GM19328 (cell line): ENCODE results near the gene BHLHE41.

Experiments used
- ATAC-seq: cut with Tn5 transposase; IDR thresholded peaks from one replicate; pipeline ENCODE4 v1.9.1; 2021; ENCODE audit warnings: mild to moderate bottlenecking, moderate library complexity; ENCODE audit not compliant: unreplicated experiment

Gene BHLHE41

DNA sequence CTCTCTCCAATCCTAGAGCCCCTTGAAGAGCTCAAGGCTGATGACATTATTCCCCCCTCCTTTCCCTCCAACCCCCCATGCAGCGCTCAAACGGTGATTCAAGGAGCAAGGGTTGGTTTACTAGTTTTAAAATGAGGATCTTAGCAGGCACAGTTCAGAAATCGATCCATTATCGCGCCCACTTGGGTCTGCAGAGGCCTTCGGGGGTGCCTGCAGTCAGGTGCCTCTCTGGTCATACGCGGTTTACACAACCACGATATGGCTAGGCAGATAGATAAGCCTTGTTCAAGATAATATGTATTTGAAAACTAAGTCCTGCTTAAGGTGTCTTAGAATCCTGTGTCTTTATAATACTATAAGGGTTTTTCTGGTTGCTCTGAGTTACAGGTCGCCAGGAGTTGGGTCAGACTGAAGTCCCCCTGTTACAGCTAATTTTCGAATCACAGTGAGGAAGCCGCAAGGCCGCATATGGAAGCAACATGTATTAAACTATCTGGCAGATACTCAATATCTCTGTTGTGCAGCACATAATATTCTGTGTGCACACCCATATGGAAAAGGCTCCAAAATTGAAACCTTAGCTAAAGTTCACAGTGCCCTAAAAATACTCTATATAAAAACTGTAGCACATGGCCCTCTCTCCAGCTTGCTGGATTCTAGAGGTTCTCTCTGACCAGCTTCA lies 10.0 kb downstream of the BHLHE41 start:
- no peak for ATAC-seq

GRCh38 chr12:26113853-26114719 lies 10.8 kb downstream of the BHLHE41 start:
- ATAC-seq, result peak; percentile 76

- no peak for ATAC-seq
Measured at GRCh38 chr12:26113181-26113654, 11.6 kb downstream of the BHLHE41 start.

DNA sequence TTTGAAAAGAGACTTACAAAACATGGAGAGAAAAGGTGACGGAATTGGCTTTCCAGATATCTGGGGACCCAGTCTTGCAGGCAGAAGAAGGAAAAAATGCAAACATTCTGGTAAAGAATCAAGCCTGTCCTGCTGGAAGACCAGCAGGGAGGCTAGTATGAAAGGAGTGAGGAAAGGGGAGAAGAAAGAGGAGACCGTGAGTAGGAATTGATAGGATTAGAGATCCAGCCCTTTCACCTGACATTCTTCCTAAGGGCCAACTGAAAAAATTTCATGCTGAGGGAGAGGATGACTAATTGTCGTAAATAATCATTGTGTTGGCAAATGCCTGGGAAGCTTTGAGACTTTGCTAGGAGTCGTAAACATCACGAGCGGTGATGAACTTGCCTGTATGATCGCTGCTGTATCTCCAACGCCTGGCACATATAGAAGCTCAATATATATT lies 12.1 kb downstream of the BHLHE41 start:
- no peak for ATAC-seq

- no peak for ATAC-seq
Measured at GRCh38 chr12:26112232-26112631, 12.6 kb downstream of the BHLHE41 start.

- no peak for ATAC-seq
Measured at GRCh38 chr12:26109343-26109881, 15.4 kb downstream of the BHLHE41 start.

- no peak for ATAC-seq
Measured at GRCh38 chr12:26108915-26109314, 15.9 kb downstream of the BHLHE41 start.

GRCh38 chr12:26106347-26106746 lies 18.5 kb downstream of the BHLHE41 start:
- ATAC-seq, result no peak

DNA sequence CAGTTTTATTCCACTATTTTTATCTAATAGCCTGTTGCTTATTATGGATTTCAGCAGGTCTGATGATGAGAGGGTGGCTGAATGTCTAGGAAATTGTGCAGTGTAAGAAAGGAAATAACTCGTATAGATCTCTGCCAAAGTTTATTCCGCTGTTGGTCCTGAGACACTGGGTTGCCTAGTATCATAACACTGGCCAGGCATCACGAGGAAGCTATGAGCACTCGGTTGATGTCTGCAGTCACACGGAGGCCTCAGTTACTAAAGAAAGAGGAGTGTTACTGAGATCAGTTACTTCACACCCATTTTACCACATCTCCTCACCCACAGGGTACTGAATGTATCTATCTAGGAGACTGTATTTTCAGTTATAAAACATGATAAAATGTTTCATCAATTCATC lies 21.9 kb downstream of the BHLHE41 start:
- ATAC-seq, result no peak

- ATAC-seq, result no peak
Measured at GRCh38 chr12:26101763-26102162, 23.1 kb downstream of the BHLHE41 start.

DNA sequence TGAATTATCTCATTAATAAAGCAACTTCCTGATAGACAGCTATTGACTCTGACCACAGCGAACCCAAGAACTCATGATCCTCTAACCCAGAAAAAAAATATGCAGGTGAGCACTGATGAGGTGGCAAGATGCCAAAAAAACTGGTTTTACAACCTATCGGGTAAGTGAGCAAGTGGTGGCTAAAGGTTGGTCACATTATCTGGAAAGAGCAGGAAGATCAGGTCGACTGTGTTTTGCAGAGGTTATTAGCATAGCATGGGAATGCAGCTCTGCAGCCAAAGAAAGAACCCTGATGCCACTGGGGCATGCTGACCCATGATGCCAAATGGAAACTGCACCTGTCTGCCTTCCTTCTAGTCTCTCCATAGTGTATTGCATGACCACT lies 23.5 kb downstream of the BHLHE41 start:
- ATAC-seq, result no peak

DNA sequence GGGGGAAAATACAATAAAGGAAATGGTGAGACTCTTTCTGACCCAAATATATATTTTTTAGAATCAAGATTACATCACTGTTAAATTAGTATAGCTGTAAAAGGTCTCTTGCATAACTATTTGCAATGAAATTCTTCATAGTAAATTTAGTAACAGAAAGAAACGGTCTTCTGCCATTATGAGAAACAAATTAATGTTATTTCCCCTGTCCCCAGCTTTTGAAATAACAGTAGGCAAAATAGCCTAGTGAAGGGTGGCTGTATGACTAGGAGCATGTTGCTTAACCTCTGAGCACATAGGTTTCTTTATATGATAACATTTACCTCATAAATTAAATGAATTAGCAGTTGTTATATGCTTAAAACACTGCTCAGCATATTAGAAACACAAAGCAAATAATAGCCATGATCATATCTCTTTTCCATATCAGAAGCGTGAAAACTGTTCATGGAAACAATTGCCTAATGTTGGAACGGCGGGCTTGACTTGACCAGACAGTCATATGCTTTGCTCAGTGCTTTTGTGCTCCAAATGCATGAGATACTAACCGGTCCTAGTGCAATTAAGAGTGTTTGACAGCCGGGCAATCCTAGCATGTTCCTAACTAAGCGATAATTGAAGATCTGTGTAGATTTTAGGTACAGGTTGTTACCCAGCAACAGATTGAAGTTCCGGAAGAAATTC lies 24.0 kb downstream of the BHLHE41 start:
- ATAC-seq, result no peak

DNA sequence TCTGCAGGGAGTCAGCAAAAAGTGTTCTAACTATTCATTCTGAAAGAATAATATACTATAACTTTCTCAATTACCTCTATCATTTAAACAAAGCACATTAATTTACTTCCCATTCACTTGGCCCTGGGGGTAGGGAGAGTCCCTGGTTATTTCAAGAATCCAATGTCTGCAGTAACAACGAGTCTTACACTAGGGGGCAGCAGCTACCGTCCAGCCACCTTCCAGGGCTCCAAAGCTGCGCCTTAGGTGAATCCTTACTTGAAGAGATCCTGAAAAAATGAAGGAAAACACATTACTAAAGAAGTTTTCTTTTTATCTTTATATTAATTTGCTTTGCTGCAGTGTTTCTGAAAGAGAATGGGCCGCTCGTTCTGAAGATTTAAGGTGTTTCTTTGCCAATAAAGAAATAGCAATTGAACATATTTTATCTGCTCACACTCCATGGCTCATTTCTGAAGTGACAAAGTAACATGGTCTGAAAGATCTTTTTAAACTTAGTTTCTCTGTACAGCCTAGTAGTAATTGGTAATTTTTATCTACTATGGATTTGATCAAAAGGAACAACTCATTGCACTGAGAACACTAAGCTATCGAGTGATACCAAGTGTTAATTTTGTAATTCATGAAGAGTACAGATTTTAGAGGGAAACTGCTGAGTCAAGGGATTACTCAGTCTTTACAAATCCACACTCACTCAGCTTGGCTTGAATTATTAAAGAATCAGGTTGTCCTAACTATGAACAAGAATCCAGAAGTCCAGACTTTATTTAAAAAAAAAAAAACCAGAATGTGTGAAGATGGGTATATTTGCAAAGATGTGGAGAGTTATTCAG lies 27.6 kb downstream of the BHLHE41 start:
- ATAC-seq, result peak; percentile 72

DNA sequence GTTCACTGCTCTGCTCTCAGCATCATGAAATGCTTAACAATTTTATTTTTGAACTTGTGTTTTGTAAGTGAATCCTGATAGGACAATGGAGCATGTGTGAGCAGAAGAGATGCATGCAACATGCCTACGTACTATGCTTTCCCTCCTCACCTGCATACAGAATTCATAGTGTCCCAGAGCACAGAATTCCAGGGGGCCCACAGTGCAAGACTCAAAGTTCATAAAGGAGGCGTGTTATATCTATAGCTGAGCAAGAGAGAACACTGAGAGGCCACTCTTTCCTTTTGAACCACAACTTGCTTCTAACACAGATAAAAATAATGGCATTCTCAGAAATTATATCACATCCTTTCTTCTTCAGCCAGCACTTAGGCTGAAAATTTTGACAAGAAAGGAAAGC lies 28.8 kb downstream of the BHLHE41 start:
- no peak for ATAC-seq

DNA sequence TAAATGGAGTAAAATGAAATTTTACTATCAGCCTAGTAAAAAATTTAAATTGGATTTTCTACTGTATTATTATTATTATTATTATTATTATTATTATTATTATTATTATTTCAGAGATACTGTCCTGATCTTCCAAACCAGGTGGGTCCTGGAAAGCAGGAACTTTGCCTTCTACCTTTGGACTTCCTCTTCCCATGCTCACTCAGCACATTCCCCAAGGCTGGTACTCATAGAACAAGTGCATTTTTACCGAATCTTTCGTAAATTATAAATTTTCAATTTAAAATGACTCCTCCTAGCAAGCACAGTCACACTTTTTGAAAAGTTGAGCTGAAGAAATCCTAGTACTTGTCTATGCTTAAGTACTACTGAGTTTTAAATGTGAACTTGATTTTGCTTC lies 29.7 kb downstream of the BHLHE41 start:
- ATAC-seq, result no peak

DNA sequence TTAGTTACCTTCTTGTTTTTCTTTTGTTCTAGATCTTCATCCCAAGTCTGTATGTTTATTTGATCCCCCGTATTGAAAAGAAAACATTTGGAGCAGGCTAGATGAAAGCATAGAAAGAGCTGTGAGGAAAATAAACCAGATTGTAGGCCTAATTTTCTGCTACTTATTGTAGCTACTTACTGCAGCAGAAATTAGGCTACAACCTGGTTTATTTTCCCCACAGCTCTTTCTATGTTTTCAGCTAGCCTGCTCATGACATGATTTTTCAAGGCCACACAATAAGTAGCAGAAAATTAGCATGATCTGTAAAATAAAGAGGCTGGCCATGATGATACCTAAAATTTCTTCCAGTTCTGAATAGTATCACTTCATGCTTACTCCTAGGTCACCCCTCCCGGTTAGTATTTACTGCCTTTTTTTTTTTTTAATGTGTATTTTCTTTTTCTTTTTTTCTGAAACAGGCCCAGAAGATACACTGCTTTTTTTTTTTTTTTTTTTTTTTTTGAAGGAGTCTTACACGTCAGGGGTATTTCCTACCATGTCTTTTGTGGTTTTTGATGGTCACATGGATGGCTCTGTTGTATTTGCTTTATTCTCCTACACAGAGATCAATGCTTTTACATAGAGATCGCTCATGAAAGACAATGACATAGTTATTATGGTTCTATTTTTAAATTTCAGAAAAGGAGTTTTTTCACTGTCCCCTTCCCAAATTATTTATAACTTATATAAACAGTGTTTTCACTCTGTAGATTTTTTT lies 32.3 kb downstream of the BHLHE41 start:
- no peak for ATAC-seq

GRCh38 chr12:26091822-26092221 lies 33.0 kb downstream of the BHLHE41 start:
- ATAC-seq, result no peak

DNA sequence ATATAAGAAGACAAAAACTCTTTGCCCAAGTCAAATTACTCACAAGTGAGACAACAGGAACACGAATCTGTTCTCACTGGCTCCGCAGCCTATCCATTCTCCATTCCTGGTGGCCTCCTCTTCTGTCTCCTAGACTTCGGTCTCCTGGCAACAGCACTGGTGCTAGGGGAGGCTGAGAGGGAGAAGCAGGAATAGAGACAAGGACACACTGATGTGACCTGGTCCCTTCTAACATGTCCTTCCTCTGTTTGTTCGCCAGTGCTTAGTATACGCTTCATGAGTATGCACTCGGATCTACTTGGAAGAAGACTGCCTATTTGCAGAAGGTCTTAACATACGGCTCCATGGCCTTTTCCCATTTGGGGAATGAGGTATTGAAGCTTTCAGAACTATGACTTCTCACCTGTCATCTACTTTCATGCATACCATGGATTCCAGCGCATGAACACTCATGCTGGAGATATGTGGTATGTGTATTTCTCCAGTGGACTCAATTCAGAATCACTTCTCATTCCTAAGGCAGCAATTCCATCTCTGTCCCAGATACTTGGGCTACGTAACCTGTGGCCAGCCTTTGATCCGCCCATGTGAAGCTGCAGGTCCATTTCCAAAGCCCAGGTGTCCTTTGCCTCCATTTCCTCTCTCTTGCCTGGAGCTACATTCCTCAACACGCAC lies 33.9 kb downstream of the BHLHE41 start:
- no peak for ATAC-seq

- ATAC-seq, result peak; percentile 94
Measured at GRCh38 chr12:26088998-26089397, 35.8 kb downstream of the BHLHE41 start.
